Epithelial cell of prostate (primary cell): ENCODE data around the gene ZNF777.
"Not testable (repeated sequence)": the region's sequence is repeated elsewhere in the genome, so short reads cannot be mapped to it uniquely, and the experiment has no call there.

Experiments
- DNase-seq: peaks from one replicate; pipeline ENCODE4 v3.0.0-alpha.2; 2011; ENCODE audit warnings: low read depth, low spot score
- H3K27ac ChIP-seq: fragments of 450-650 bp; 2 replicates; pipeline ENCODE4 v1.5.1; 2017; ENCODE audit warnings: mild to moderate bottlenecking

ZNF777 gene

GRCh38 chr7:149460493-149461277 is at the start of gene ZNF777:
Gene ZNF777 (minus strand): TSS chr7:149461062. CDS start chr7:149456022, 5,040 bp downstream.
- DNase-seq = peak; percentile 49

GRCh38 chr7:149510248-149510647 is 49.4 kb upstream of the ZNF777 start:
- H3K27ac ChIP-seq = no peak overlapping the region
- DNase-seq = no peak

More at GRCh38 chr7:149460493-149461277, at the start of gene ZNF777:
- peak within 1 kb of the TSS; percentile 66 for H3K27ac ChIP-seq

- H3K27ac ChIP-seq = no peak overlapping the region
- DNase-seq = no peak
Observed at GRCh38 chr7:149509774-149510173, 48.9 kb upstream of the ZNF777 start.

GRCh38 chr7:149505551-149505950 is 44.7 kb upstream of the ZNF777 start:
- no peak for DNase-seq
- no peak overlapping the region for H3K27ac ChIP-seq

GRCh38 chr7:149501651-149502050 is 40.8 kb upstream of the ZNF777 start:
- DNase-seq = no peak
- no peak overlapping the region for H3K27ac ChIP-seq

GRCh38 chr7:149500910-149501309 is 40.0 kb upstream of the ZNF777 start:
- DNase-seq = no peak
- no peak overlapping the region for H3K27ac ChIP-seq

GRCh38 chr7:149500201-149500600 is 39.3 kb upstream of the ZNF777 start:
- no peak overlapping the region for H3K27ac ChIP-seq
- DNase-seq = no peak

- DNase-seq = no peak
Observed at GRCh38 chr7:149498811-149499210, 37.9 kb upstream of the ZNF777 start.

GRCh38 chr7:149497467-149498261 is 36.8 kb upstream of the ZNF777 start, which contains the start of gene ZNF746:
Gene ZNF746 (minus strand): TSS chr7:149497809. CDS start chr7:149497536, 273 bp downstream.
- H3K27ac ChIP-seq = peak within 1 kb of the TSS; percentile 74
- DNase-seq = peak; percentile 20

More at GRCh38 chr7:149498811-149499210, 37.9 kb upstream of the ZNF777 start:
- H3K27ac ChIP-seq = no peak overlapping the region

- H3K27ac ChIP-seq = peak overlapping the region; percentile 74
- no peak for DNase-seq
Observed at GRCh38 chr7:149496642-149497391, 36.0 kb upstream of the ZNF777 start.

- peak overlapping the region; percentile 74 for H3K27ac ChIP-seq
- DNase-seq = no peak
Observed at GRCh38 chr7:149495785-149496641, 35.2 kb upstream of the ZNF777 start.

GRCh38 chr7:149494738-149495368 is 34.0 kb upstream of the ZNF777 start:
- no peak for DNase-seq
- no peak overlapping the region for H3K27ac ChIP-seq

- not testable (repeated sequence) for H3K27ac ChIP-seq, DNase-seq
Observed at GRCh38 chr7:149493975-149494374, 33.1 kb upstream of the ZNF777 start.

GRCh38 chr7:149493366-149493765 is 32.5 kb upstream of the ZNF777 start:
- DNase-seq = no peak
- no peak overlapping the region for H3K27ac ChIP-seq

GRCh38 chr7:149490083-149490760 is 29.4 kb upstream of the ZNF777 start:
- H3K27ac ChIP-seq = no peak overlapping the region
- DNase-seq = no peak

GRCh38 chr7:149489391-149490024 is 28.6 kb upstream of the ZNF777 start:
- no peak overlapping the region for H3K27ac ChIP-seq
- DNase-seq = no peak

GRCh38 chr7:149479568-149479967 is 18.7 kb upstream of the ZNF777 start:
- H3K27ac ChIP-seq = no peak overlapping the region
- no peak for DNase-seq

GRCh38 chr7:149478754-149479153 is 17.9 kb upstream of the ZNF777 start:
- DNase-seq = no peak
- H3K27ac ChIP-seq = no peak overlapping the region
